ACHN (cell line): Measurements from ENCODE around the gene OR51B2.
"Not testable (repeated sequence)": the region's sequence is repeated elsewhere in the genome, so short reads cannot be mapped to it uniquely, and the experiment has no call there.

Experiments
- DNase-seq: peaks from one replicate; pipeline ENCODE4 v3.0.0-alpha.2; 2015
- in situ Hi-C: cut with HindIII; loops from 2 replicates; pipeline ENCODE4 v1.10.0; 2017; ENCODE audit warnings: low sequenced_read_pairs, low pct_ligation_motif_present, low pct_unique_long_range_greater_than_20kb

Gene OR51B2

GRCh38 chr11:5335170-5335569, 11.1 kb upstream of the OR51B2 start:
- no peak for DNase-seq
- in situ Hi-C loops = no loop called here

- DNase-seq = no peak
- in situ Hi-C loops = no loop called here
Measured at GRCh38 chr11:5317292-5317691, 6.8 kb downstream of the OR51B2 start.

GRCh38 chr11:5313326-5314023, 10.6 kb downstream of the OR51B2 start:
- in situ Hi-C loops, DNase-seq: not testable (repeated sequence)

GRCh38 chr11:5310423-5310822, 13.7 kb downstream of the OR51B2 start:
- in situ Hi-C loops = no loop called here
- no peak for DNase-seq

- in situ Hi-C loops = no loop called here
- no peak for DNase-seq
Measured at GRCh38 chr11:5307256-5308019, 16.7 kb downstream of the OR51B2 start.

- in situ Hi-C loops = no loop called here
- no peak for DNase-seq
Measured at GRCh38 chr11:5304046-5304445, 20.1 kb downstream of the OR51B2 start.

GRCh38 chr11:5303626-5304025, 20.5 kb downstream of the OR51B2 start:
- no peak for DNase-seq
- in situ Hi-C loops = no loop called here

GRCh38 chr11:5301846-5302245, 22.3 kb downstream of the OR51B2 start, which contains the start of gene OR51B4:
TSS of gene OR51B4 (minus strand) at chr11:5301946. CDS start at chr11:5301946, 0 bp downstream.
- in situ Hi-C loops = no loop called here

GRCh38 chr11:5300251-5300650, 23.8 kb downstream of the OR51B2 start:
- in situ Hi-C loops = no loop called here
- DNase-seq = no peak

More at GRCh38 chr11:5301846-5302245, 22.3 kb downstream of the OR51B2 start, which contains the start of gene OR51B4:
- DNase-seq = no peak

- in situ Hi-C loops = no loop called here
- DNase-seq = no peak
Measured at GRCh38 chr11:5298451-5298850, 25.6 kb downstream of the OR51B2 start.

GRCh38 chr11:5297721-5298323, 26.3 kb downstream of the OR51B2 start:
- no peak for DNase-seq
- in situ Hi-C loops = no loop called here

GRCh38 chr11:5294342-5294995, 29.6 kb downstream of the OR51B2 start:
- DNase-seq, in situ Hi-C loops: not testable (repeated sequence)

- in situ Hi-C loops = no loop called here
- no peak for DNase-seq
Measured at GRCh38 chr11:5293028-5293427, 31.1 kb downstream of the OR51B2 start.

- in situ Hi-C loops = no loop called here
- DNase-seq = peak; percentile 59
Measured at GRCh38 chr11:5291207-5291838, 32.8 kb downstream of the OR51B2 start.

- in situ Hi-C loops = no loop called here
Measured at GRCh38 chr11:5290106-5290505, 34.0 kb downstream of the OR51B2 start.

GRCh38 chr11:5289696-5290095, 34.4 kb downstream of the OR51B2 start:
- no peak for DNase-seq
- in situ Hi-C loops = no loop called here

More at GRCh38 chr11:5290106-5290505, 34.0 kb downstream of the OR51B2 start:
- no peak for DNase-seq

GRCh38 chr11:5288906-5289550, 35.1 kb downstream of the OR51B2 start:
- in situ Hi-C loops = no loop called here
- no peak for DNase-seq
